Endothelial cell of umbilical vein (primary cell): ENCODE results near the gene PUS1. TPM values are rescaled to one million over a fixed set of nuclear protein-coding genes. Genes with fewer than 3 reads are reported as not detected.

ENCODE experiments used
- BruUV-seq: library from RNA; stranded (reverse); fragments of 400-500 nt; replicated peaks from 2 replicates; lab custom pipeline; 2021; lab: Mats Ljungman, UMichigan
- CTCF ChIA-PET: fragments of 300-600, 350-600 bp; sonication (Branson Sonifier 250); formaldehyde crosslinking; loops from one replicate; lab custom pipeline; 2021; ENCODE audit warnings: antibody characterized with exemption, inconsistent platforms; lab: Charles Lee
- POLR2A ChIA-PET: fragments of 300-600, 350-600 bp; sonication (Branson Sonifier 250); formaldehyde crosslinking; loops from one replicate; lab custom pipeline; 2021; ENCODE audit warnings: antibody characterized with exemption, inconsistent platforms; lab: Charles Lee
- DNase-seq: peaks from one replicate; pipeline ENCODE4 v3.0.0-alpha.2; 2011; ENCODE audit warnings: low read depth, low spot score
- FAIRE-seq: peaks from 2 replicates; lab custom pipeline; 2011; peaks lifted over from hg19 to GRCh38; lab: Jason Lieb, UNC
- H2AFZ ChIP-seq: 2 replicates; pipeline ENCODE4 v1.6.0; 2012; ENCODE audit warnings: low read depth, low read length, control low read depth, inconsistent platforms
- H3K27ac ChIP-seq: 2 replicates; pipeline ENCODE4 v1.5.1; 2011; ENCODE audit warnings: low read depth, mild to moderate bottlenecking, control low read depth, low read length, moderate library complexity; ENCODE audit not compliant: insufficient read depth
- H3K27me3 ChIP-seq, 2 experiments: 2 replicates each; pipeline versions ENCODE4 v1.6.0 to v1.6.1; 2011; ENCODE audit warnings: low read length in 2 of 2, mixed read lengths in 1 of 2; ENCODE audit not compliant: control insufficient read depth in 2 of 2, insufficient read depth in 2 of 2
- H3K36me3 ChIP-seq, 2 experiments: 2 replicates in 1 of 2; 3 replicates in 1 of 2; pipeline ENCODE4 v1.5.1; 2011; ENCODE audit warnings: low read length in 2 of 2, mild to moderate bottlenecking in 1 of 2, moderate library complexity in 1 of 2; ENCODE audit not compliant: control insufficient read depth in 2 of 2, insufficient read depth in 2 of 2; ENCODE audit errors: extremely low read depth in 1 of 2
- H3K4me1 ChIP-seq: 3 replicates; pipeline ENCODE4 v1.5.1; 2011; ENCODE audit warnings: mild to moderate bottlenecking, low read length; ENCODE audit not compliant: control insufficient read depth, insufficient read depth; ENCODE audit errors: extremely low read depth
- H3K4me2 ChIP-seq: 2 replicates; pipeline ENCODE4 v1.6.1; 2011; ENCODE audit warnings: low read length, control low read depth, mixed read lengths; ENCODE audit not compliant: insufficient read depth
- H3K4me3 ChIP-seq, 3 experiments: fragments of 200-600 bp in 1 of 3; sonication (generic), shearing (Covaris generic) in 1 of 3; replicated peaks in 1 of 3; 2 replicates each; pipeline ENCODE4 v1.5.1; 2011 to 2016; ENCODE audit warnings: control low read depth in 3 of 3, low read length in 3 of 3, mild to moderate bottlenecking in 2 of 3, inconsistent platforms in 1 of 3, low read depth in 1 of 3, moderate library complexity in 1 of 3; ENCODE audit not compliant: insufficient read depth in 1 of 3
- H3K79me2 ChIP-seq: 2 replicates; pipeline ENCODE4 v1.6.0; 2012; ENCODE audit warnings: low read length, inconsistent platforms; ENCODE audit not compliant: control insufficient read depth, insufficient read depth
- H3K9ac ChIP-seq: replicated peaks from 2 replicates; pipeline ENCODE3; 2011; ENCODE audit warnings: low read length, control low read depth; ENCODE audit not compliant: insufficient read depth; ENCODE audit errors: extremely low read depth
- H3K9me1 ChIP-seq: replicated peaks from 3 replicates; pipeline ENCODE4 v1.6.0; 2011; ENCODE audit warnings: mild to moderate bottlenecking, low read length; ENCODE audit not compliant: control insufficient read depth, insufficient read depth; ENCODE audit errors: extremely low read depth
- H3K9me3 ChIP-seq: replicated peaks from 2 replicates; pipeline ENCODE4 v1.5.1; 2012; ENCODE audit warnings: low read length, inconsistent platforms; ENCODE audit not compliant: control insufficient read depth, insufficient read depth
- H4K20me1 ChIP-seq: replicated peaks from 2 replicates; pipeline ENCODE3; 2011; ENCODE audit warnings: mild to moderate bottlenecking, low read length; ENCODE audit not compliant: control insufficient read depth, insufficient read depth; ENCODE audit errors: extremely low read depth
- EZH2 ChIP-seq: IDR thresholded peaks from 2 replicates; pipeline ENCODE4 v1.6.1; 2012; ENCODE audit warnings: borderline replicate concordance, low read depth, mild to moderate bottlenecking, moderate library complexity, low read length, inconsistent platforms; ENCODE audit not compliant: severe bottlenecking
- JUN ChIP-seq: IDR thresholded peaks from 2 replicates; pipeline ENCODE4 v1.6.1; 2011; ENCODE audit warnings: borderline replicate concordance, low read depth; ENCODE audit not compliant: insufficient read length, insufficient read depth
- POLR2AphosphoS5 ChIP-seq: IDR thresholded peaks from 2 replicates; pipeline ENCODE4 v1.6.1; 2012; ENCODE audit warnings: low read depth, mild to moderate bottlenecking, control low read depth, low read length, moderate library complexity; ENCODE audit not compliant: insufficient read depth
- dilution Hi-C: fragments of 300-500 bp; cut with MboI; formaldehyde crosslinking; loops from one replicate; pipeline ENCODE4 v1.15.0; 2019; ENCODE audit warnings: low sequenced_read_pairs; ENCODE audit not compliant: extremely low pct_ligation_motif_present
- intact Hi-C: fragments of 100-400 bp; cut with micrococcal nuclease; formaldehyde crosslinking; loops from one replicate; pipeline ENCODE4 v1.10.0; 2022
- polyA plus RNA-seq, 4 experiments: library from polyadenylated mRNA; depleted of rRNA in 3 of 4; stranded (reverse) in 3 of 4; unstranded in 1 of 4; fragments of >200 nt; gene quantifications; 2 replicates each; pipeline versions ENCODE4 v1.2.1 to v1.2.3, GENCODE V29; 2011 to 2012; ENCODE audit warnings: missing spikeins in 1 of 4
- total RNA-seq: library from RNA; stranded (reverse); gene quantifications from 2 replicates; pipeline ENCODE4 v1.2.3, GENCODE V29; 2021
- TF ChIP-seq, protein P1 (sequence below), 2 donors: IDR thresholded peaks; 1 replicate in 1 of 2; 2 replicates in 1 of 2; pipeline ENCODE4 v1.5.1; 2011; ENCODE audit warnings: low read length in 2 of 2, mild to moderate bottlenecking in 2 of 2, moderate library complexity in 2 of 2, control low read depth in 1 of 2, inconsistent platforms in 1 of 2, low read depth in 1 of 2; ENCODE audit not compliant: insufficient read depth in 1 of 2; ENCODE audit errors: extremely low read depth in 1 of 2

Gene PUS1
- total and polyA plus RNA-seq, 2 donors (not counting 3 experiments of a cell fraction or from before 2014, with no cell fraction given) = 33.9 to 52.2 TPM

- FAIRE-seq (no peak), DNase-seq (no peak)
- Histone ChIP-seq H3K27me3 (no peaks in the 10 kb centered on the region), H3K9ac (no peak overlapping the region), H3K9me3 (no peaks in the 10 kb centered on the region), H3K4me3 (no peak overlapping the region), H3K27ac (no peak overlapping the region), H4K20me1 (no peaks in the 10 kb centered on the region), H3K4me2 (no peak overlapping the region), H3K4me1 (no peaks in the 10 kb centered on the region), H3K9me1 (no peaks in the 10 kb centered on the region), H3K36me3 (peaks cover 18 to 47% of the 10 kb centered on the region in 2 experiments), H3K79me2 (no peaks in the 10 kb centered on the region), H2AFZ (no peak overlapping the region)
- POLR2A ChIA-PET = no interaction called here
- CTCF ChIA-PET = interaction anchor here (1.2 kb wide), 1 partner anchor 13 kb away, joined by 3 read pairs; no protein-coding TSS in a partner anchor
- BruUV-seq = no TSS peak
- dilution Hi-C loops = no loop called here
- TF ChIP-seq POLR2AphosphoS5 (no peak), EZH2 (no peak)
- TF ChIP-seq, protein P1, sequence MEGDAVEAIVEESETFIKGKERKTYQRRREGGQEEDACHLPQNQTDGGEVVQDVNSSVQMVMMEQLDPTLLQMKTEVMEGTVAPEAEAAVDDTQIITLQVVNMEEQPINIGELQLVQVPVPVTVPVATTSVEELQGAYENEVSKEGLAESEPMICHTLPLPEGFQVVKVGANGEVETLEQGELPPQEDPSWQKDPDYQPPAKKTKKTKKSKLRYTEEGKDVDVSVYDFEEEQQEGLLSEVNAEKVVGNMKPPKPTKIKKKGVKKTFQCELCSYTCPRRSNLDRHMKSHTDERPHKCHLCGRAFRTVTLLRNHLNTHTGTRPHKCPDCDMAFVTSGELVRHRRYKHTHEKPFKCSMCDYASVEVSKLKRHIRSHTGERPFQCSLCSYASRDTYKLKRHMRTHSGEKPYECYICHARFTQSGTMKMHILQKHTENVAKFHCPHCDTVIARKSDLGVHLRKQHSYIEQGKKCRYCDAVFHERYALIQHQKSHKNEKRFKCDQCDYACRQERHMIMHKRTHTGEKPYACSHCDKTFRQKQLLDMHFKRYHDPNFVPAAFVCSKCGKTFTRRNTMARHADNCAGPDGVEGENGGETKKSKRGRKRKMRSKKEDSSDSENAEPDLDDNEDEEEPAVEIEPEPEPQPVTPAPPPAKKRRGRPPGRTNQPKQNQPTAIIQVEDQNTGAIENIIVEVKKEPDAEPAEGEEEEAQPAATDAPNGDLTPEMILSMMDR (IDR thresholded peaks at IDR 0.05; ENCODE audit: extremely low read depth in 1 of 2, insufficient read depth in 1 of 2, low read depth in 1 of 2, low read length in 2 of 2) = no peak
- intact Hi-C loops = no loop called here
Observed at GRCh38 chr12:131990980-131991305, 61.9 kb downstream of the PUS1 start.

DNA sequence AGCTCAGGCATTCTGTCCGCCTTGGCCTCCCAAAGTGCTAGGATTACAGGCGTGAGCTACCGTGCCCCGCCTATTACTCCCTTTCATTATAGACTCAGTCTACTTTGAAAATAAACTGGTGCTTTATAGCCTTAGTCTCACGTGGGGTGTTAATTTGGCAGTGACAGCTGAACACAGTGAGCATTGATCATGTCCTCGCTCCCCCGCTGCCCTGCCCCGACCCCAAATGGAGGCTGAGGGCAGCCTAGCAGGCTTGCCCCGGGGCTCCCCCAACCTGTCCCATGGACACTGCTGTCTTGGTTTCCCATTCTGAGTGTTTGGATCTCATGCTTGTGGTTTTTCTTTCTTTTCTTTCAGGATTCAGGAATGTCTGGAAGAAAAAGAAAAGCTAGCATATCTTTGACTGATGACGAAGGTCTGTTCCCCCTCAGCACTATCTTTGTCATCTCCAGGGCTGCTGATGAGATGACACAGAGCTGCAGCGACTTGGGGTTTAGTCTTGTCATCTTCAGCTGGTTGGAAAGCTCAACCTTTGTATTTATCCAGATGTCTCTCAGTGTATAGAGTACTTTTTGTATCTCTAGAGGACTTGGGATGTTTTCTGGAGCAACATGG, 62.8 kb downstream of the PUS1 start:
- ChIA-PET CTCF (interaction anchor here (1.2 kb wide), 1 partner anchor 141 kb away, joined by 4 read pairs; no protein-coding TSS in a partner anchor), POLR2A (no interaction called here)
- H3K9me1 ChIP-seq = no peaks in the 10 kb centered on the region
- no TSS peak for BruUV-seq
- intact Hi-C loops (no loop called here), dilution Hi-C loops (no loop called here)
- H3K27ac ChIP-seq = no peak overlapping the region
- no peaks in the 10 kb centered on the region for H3K9me3 ChIP-seq
- no peaks in the 10 kb centered on the region for H3K27me3 ChIP-seq
- H3K9ac ChIP-seq = no peak overlapping the region
- no peak for FAIRE-seq
- H4K20me1 ChIP-seq = no peaks in the 10 kb centered on the region
- DNase-seq = no peak
- TF ChIP-seq POLR2AphosphoS5 (no peak), JUN (no peak)
- peaks cover 15 to 49% of the 10 kb centered on the region in 2 experiments for H3K36me3 ChIP-seq
- no peak overlapping the region for H3K4me2 ChIP-seq
- no peaks in the 10 kb centered on the region for H3K79me2 ChIP-seq
- H3K4me3 ChIP-seq = no peak overlapping the region
- no peak overlapping the region for H2AFZ ChIP-seq
- H3K4me1 ChIP-seq = no peaks in the 10 kb centered on the region
